NCI-H82 (cell line): Measurements from ENCODE around the gene EGLN2.
"Not testable (repeated sequence)": the region's sequence is repeated elsewhere in the genome, so short reads cannot be mapped to it uniquely, and the experiment has no call there.

ENCODE experiments used
- DNase-seq: peaks from one replicate; lab custom pipeline; 2025; lab: John Stamatoyannopoulos, UW

The EGLN2 gene

GRCh38 chr19:40819479-40820234 lies 20.7 kb downstream of the EGLN2 start:
- DNase-seq = peak; percentile 56

GRCh38 chr19:40822161-40822560 lies 23.2 kb downstream of the EGLN2 start:
- peak; percentile 31 for DNase-seq

GRCh38 chr19:40822704-40823553 lies 23.9 kb downstream of the EGLN2 start:
- peak; percentile 29 for DNase-seq

GRCh38 chr19:40824916-40825315 lies 25.9 kb downstream of the EGLN2 start:
- not testable (repeated sequence) for DNase-seq

GRCh38 chr19:40825460-40826095 lies 26.6 kb downstream of the EGLN2 start:
- DNase-seq = not testable (repeated sequence)

- DNase-seq = not testable (repeated sequence)
Observed at GRCh38 chr19:40826312-40826698, 27.3 kb downstream of the EGLN2 start.

GRCh38 chr19:40826699-40827385 lies 27.9 kb downstream of the EGLN2 start:
- DNase-seq = not testable (repeated sequence)

GRCh38 chr19:40827386-40828247 lies 28.6 kb downstream of the EGLN2 start:
- no peak for DNase-seq

- no peak for DNase-seq
Observed at GRCh38 chr19:40829205-40829604, 30.2 kb downstream of the EGLN2 start.

GRCh38 chr19:40830741-40831140 lies 31.8 kb downstream of the EGLN2 start:
- DNase-seq = not testable (repeated sequence)

- no peak for DNase-seq
Observed at GRCh38 chr19:40831502-40832430, 32.8 kb downstream of the EGLN2 start.

GRCh38 chr19:40832431-40832790 lies 33.4 kb downstream of the EGLN2 start:
- DNase-seq = not testable (repeated sequence)

- not testable (repeated sequence) for DNase-seq
Observed at GRCh38 chr19:40833728-40834533, 34.9 kb downstream of the EGLN2 start.

- no peak for DNase-seq
Observed at GRCh38 chr19:40836754-40837429, 37.9 kb downstream of the EGLN2 start.

GRCh38 chr19:40838477-40838876 lies 39.5 kb downstream of the EGLN2 start:
- not testable (repeated sequence) for DNase-seq

GRCh38 chr19:40842012-40842411 lies 43.0 kb downstream of the EGLN2 start:
- not testable (repeated sequence) for DNase-seq

GRCh38 chr19:40842997-40843652 lies 44.1 kb downstream of the EGLN2 start:
- DNase-seq = not testable (repeated sequence)

- DNase-seq = peak; percentile 14
Observed at GRCh38 chr19:40843653-40844052, 44.7 kb downstream of the EGLN2 start.
